BE2C (cell line): ENCODE results near the gene COLQ.

Experiments
- DNase-seq: peaks from one replicate; pipeline ENCODE4 v3.0.0-alpha.2; 2020
- H3K27me3 ChIP-seq: fragments of 250-450 bp; sonication (Bioruptor Pico); 2 replicates; pipeline ENCODE4 v1.5.1; 2020; ENCODE audit warnings: mild to moderate bottlenecking
- H3K36me3 ChIP-seq: fragments of 250-450 bp; sonication (Bioruptor Pico); 2 replicates; pipeline ENCODE4 v1.5.1; 2020; ENCODE audit warnings: mild to moderate bottlenecking
- H3K4me1 ChIP-seq: fragments of 250-450 bp; sonication (Bioruptor Pico); 2 replicates; pipeline ENCODE4 v1.5.1; 2020
- H3K4me3 ChIP-seq: 2 replicates; pipeline ENCODE4 v1.5.1; 2011; ENCODE audit warnings: low read depth, low read length
- H3K9me3 ChIP-seq: fragments of 250-450 bp; sonication (Bioruptor Pico); 2 replicates; pipeline ENCODE4 v1.5.1; 2020
- TF ChIP-seq, protein P1 (sequence below): IDR thresholded peaks from 2 replicates; pipeline ENCODE4 v1.5.1; 2012; ENCODE audit warnings: mild to moderate bottlenecking, low read depth, low read length

Gene COLQ

DNA sequence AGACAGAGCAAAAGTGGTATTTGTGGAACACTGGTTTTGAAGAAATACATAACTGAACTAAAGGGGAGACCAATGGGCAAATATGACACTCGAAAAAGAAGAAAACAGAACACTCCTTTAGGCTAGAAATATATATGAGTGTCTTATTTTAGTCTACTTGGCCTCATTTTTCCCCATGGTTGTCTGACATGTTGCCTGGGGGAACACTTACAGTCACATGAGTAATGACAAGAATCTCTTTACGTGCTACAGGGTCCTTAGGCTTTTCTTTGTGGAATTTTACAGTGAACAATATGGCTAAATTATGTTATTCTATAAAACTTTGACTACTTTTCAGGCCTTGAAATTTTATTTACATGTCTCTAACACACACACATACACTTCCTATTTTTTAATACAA is 111.7 kb downstream of the COLQ start:
- Histone ChIP-seq H3K4me1 (no peaks in the 10 kb centered on the region), H3K27me3 (no peaks in the 10 kb centered on the region), H3K9me3 (no peaks in the 10 kb centered on the region), H3K36me3 (no peaks in the 10 kb centered on the region; the same call in 1 of the 2 replicates), H3K4me3 (no peak overlapping the region)
- DNase-seq, result no peak
- TF ChIP-seq, protein P1, sequence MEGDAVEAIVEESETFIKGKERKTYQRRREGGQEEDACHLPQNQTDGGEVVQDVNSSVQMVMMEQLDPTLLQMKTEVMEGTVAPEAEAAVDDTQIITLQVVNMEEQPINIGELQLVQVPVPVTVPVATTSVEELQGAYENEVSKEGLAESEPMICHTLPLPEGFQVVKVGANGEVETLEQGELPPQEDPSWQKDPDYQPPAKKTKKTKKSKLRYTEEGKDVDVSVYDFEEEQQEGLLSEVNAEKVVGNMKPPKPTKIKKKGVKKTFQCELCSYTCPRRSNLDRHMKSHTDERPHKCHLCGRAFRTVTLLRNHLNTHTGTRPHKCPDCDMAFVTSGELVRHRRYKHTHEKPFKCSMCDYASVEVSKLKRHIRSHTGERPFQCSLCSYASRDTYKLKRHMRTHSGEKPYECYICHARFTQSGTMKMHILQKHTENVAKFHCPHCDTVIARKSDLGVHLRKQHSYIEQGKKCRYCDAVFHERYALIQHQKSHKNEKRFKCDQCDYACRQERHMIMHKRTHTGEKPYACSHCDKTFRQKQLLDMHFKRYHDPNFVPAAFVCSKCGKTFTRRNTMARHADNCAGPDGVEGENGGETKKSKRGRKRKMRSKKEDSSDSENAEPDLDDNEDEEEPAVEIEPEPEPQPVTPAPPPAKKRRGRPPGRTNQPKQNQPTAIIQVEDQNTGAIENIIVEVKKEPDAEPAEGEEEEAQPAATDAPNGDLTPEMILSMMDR, result no peak

DNA sequence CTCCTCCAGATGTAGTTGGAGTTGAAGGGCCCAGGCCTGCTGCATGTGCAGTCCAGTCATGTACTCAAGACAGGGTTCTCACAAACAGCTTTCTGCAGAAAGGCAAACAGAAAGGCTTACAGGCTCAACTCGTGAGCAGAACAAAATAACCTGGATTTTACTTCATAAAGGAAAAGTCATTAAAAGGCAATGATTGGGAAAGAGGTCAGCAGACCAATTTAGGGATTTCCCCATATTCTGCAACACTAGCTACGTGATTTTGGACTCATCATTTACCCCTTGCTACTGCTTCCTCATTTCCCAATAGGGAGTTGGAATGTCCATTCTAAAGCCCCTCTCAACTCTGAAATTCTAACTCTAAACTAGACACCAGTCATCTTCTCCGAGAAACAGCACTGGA is 112.3 kb downstream of the COLQ start:
- DNase-seq, result no peak

DNA sequence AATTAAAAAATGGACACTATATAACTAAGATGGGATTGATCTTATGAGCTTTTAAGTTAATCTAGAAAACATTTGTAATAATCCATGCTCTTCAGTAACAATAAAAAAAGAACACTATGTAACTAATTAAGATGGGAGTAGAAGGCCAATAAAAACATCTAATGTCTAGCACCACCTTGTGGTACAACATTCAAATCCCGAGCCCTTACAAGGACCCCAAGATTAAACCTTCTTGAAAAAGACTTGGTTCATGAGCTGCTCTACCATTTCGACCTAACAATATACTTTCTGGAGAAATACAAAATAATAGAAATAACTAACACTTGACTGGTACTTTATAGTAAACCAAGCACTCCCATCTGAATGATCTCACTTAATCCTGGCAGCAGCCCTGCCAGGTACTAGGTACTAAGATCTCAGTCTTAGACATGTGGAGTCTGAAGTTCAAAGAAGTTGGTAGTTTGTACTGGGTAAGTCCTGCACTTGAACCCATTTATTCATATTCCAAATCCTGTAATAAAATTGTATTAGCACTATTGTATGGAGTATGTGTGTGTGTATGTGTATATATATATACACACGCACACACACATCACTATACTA is 116.0 kb downstream of the COLQ start:
- H3K9me3 ChIP-seq, result no peaks in the 10 kb centered on the region
- no peaks in the 10 kb centered on the region for H3K27me3 ChIP-seq
- TF ChIP-seq, protein P1, result peak; percentile 57
- no peak overlapping the region for H3K4me3 ChIP-seq
- no peaks in the 10 kb centered on the region for H3K4me1 ChIP-seq
- H3K36me3 ChIP-seq, result no peaks in the 10 kb centered on the region
- DNase-seq, result no peak

More for the DNA sequence above, 112.3 kb downstream of the COLQ start:
- TF ChIP-seq, protein P1, result no peak
- no peak overlapping the region for H3K4me3 ChIP-seq
- no peaks in the 10 kb centered on the region for H3K36me3 ChIP-seq
- H3K4me1 ChIP-seq, result no peaks in the 10 kb centered on the region
- no peaks in the 10 kb centered on the region for H3K9me3 ChIP-seq
- H3K27me3 ChIP-seq, result no peaks in the 10 kb centered on the region

DNA sequence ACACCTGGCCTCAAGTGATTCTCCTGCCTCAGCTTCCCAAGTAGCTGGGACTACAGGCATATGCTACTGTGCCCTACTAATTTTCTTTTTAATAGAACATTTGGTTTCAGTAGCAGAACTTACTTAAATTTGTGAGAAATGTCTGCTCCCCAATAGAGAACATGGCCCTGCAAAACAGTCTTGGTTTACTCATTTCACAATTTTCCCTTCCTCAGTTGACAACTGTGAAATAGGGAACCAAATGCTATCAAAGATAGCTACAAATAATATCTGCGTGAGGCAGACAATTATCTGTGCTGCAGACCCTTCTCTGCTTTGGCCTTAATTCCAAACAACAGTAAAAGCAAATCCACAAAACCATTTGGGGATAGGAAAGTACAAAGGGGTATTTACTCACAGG is 116.7 kb downstream of the COLQ start:
- H3K9me3 ChIP-seq, result no peaks in the 10 kb centered on the region
- no peak overlapping the region for H3K4me3 ChIP-seq
- no peak for DNase-seq
- TF ChIP-seq, protein P1, result no peak
- no peaks in the 10 kb centered on the region for H3K27me3 ChIP-seq
- H3K36me3 ChIP-seq, result no peaks in the 10 kb centered on the region
- no peaks in the 10 kb centered on the region for H3K4me1 ChIP-seq

DNA sequence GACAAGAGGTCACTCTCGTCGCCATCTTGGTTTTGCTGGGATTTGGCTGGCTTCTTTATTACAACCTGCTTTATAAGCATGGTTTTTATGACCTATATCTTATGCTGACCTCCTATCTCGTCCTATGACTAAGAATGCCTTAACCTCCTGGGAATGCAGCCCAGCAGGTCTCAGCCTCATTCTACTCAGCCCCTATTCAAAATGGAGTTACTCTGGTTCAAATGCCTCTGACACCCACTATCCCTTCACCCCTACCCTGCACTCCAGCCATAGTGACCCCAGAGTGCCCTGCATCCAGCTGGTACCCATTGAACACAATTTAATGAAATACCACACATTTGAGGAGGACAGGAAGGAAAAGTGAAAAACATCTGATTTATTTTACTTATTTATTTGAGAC is 117.5 kb downstream of the COLQ start:
- H3K27me3 ChIP-seq, result no peaks in the 10 kb centered on the region
- no peaks in the 10 kb centered on the region for H3K36me3 ChIP-seq
- H3K9me3 ChIP-seq, result no peaks in the 10 kb centered on the region
- no peak overlapping the region for H3K4me3 ChIP-seq
- DNase-seq, result no peak
- no peaks in the 10 kb centered on the region for H3K4me1 ChIP-seq
- TF ChIP-seq, protein P1, result no peak

DNA sequence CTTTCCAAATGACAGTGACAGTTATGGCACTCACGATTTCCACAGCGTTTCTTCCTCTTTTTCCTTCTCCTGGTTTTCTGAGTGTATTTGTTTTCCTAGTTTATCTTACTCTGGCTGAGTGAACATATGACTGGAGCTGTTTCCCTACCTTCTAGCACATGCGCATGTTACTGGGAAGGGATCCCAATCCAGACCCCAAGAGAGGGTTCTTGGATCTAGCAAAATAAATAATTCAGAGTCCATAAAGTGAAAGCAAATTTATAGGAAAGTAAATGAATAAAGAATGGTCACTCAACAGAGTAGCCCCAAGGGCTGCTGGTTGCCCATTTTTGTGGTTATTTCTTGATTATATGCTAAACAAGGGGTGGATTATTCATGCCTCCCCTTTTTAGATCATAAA is 118.0 kb downstream of the COLQ start:
- TF ChIP-seq, protein P1, result no peak
- Histone ChIP-seq H3K36me3 (no peaks in the 10 kb centered on the region), H3K4me3 (no peak overlapping the region), H3K4me1 (no peaks in the 10 kb centered on the region), H3K9me3 (no peaks in the 10 kb centered on the region), H3K27me3 (no peaks in the 10 kb centered on the region)
- DNase-seq, result no peak
